Endodermal cell (in vitro differentiated cells): Measurements from ENCODE around the gene CGN. TPM values are rescaled to one million over a fixed set of nuclear protein-coding genes. Genes with fewer than 3 reads are reported as not detected.
A peak's percentile ranks its signal among the peaks of the same experiment; 100 is the strongest.

ENCODE experiments used
- DNase-seq: peaks from one replicate; pipeline ENCODE4 v3.0.0-alpha.2; 2017
- H3K27ac ChIP-seq: 2 replicates; pipeline ENCODE4 v1.5.1; 2013; ENCODE audit warnings: mild to moderate bottlenecking, low read depth, low read length, moderate library complexity
- H3K27me3 ChIP-seq: 2 replicates; pipeline ENCODE4 v1.6.1; 2013; ENCODE audit warnings: mild to moderate bottlenecking, low read length, moderate library complexity; ENCODE audit not compliant: insufficient read depth, control insufficient read depth, poor library complexity, severe bottlenecking
- H3K36me3 ChIP-seq: 2 replicates; pipeline ENCODE4 v1.7.0; 2013; ENCODE audit warnings: mild to moderate bottlenecking, low read length, moderate library complexity; ENCODE audit not compliant: control insufficient read depth, insufficient read depth
- H3K4me1 ChIP-seq: one replicate; pipeline ENCODE4 v1.7.0; 2013; ENCODE audit warnings: low read length; ENCODE audit not compliant: control insufficient read depth, insufficient read depth
- H3K4me3 ChIP-seq: 2 replicates; pipeline ENCODE4 v1.5.1; 2013; ENCODE audit warnings: mild to moderate bottlenecking, low read length, moderate library complexity
- H3K9ac ChIP-seq: 2 replicates; pipeline ENCODE4 v1.6.1; 2013; ENCODE audit warnings: mild to moderate bottlenecking, low read length, moderate library complexity; ENCODE audit not compliant: poor library complexity, severe bottlenecking; ENCODE audit errors: extremely low read depth
- H3K9me3 ChIP-seq: 2 replicates; pipeline ENCODE4 v1.6.1; 2013; ENCODE audit warnings: mild to moderate bottlenecking, low read length, moderate library complexity; ENCODE audit not compliant: control insufficient read depth
- H3K27ac Mint-ChIP-seq: 2 replicates; pipeline ENCODE4 v1.8.0; 2020; ENCODE audit warnings: mixed read lengths
- H3K27me3 Mint-ChIP-seq: 2 replicates; pipeline ENCODE4 v1.8.0; 2021; ENCODE audit warnings: mild to moderate bottlenecking, mixed read lengths; ENCODE audit not compliant: insufficient read depth
- H3K36me3 Mint-ChIP-seq: 2 replicates; pipeline ENCODE4 v1.8.0; 2020; ENCODE audit warnings: low read depth, mixed read lengths
- H3K4me1 Mint-ChIP-seq: 2 replicates; pipeline ENCODE4 v1.8.0; 2020; ENCODE audit warnings: mixed read lengths
- H3K4me3 Mint-ChIP-seq: 2 replicates; pipeline ENCODE4 v1.8.0; 2020; ENCODE audit warnings: mild to moderate bottlenecking, moderate library complexity, mixed read lengths
- H3K9me3 Mint-ChIP-seq: 2 replicates; pipeline ENCODE4 v1.8.0; 2020; ENCODE audit warnings: mild to moderate bottlenecking, mixed read lengths
- WGBS, 2 experiments: methylation state at CpG; one replicate each; pipeline versions ENCODE4 v1.1.5 to v1.1.7; 2013; ENCODE audit warnings: missing lambda C conversion rate in 2 of 2, mixed read lengths in 1 of 2; ENCODE audit not compliant: insufficient coverage in 1 of 2, insufficient read length in 1 of 2; 5-methylcytosine and 5-hydroxymethylcytosine counted together
- total RNA-seq, 2 donors: library from RNA; stranded (reverse); fragmentation: NEBNext Ultra II Directional in 1 of 2; extraction: Animal tissue kit (Norgen Biotek cat#: 25700) in 1 of 2; gene quantifications; 2 replicates in 1 of 2; 3 replicates in 1 of 2; pipeline ENCODE4 v1.2.1, GENCODE V29; 2021
- TF ChIP-seq, protein P1 (sequence below): fragments of 200-600 bp; sonication (generic); conservative IDR thresholded peaks from 2 replicates; pipeline ENCODE4 v1.5.0; 2021; ENCODE audit warnings: antibody characterized with exemption, mild to moderate bottlenecking

Gene CGN
- total RNA-seq, 2 donors from 2014 or later, result 39.7 to 39.9 TPM

DNA sequence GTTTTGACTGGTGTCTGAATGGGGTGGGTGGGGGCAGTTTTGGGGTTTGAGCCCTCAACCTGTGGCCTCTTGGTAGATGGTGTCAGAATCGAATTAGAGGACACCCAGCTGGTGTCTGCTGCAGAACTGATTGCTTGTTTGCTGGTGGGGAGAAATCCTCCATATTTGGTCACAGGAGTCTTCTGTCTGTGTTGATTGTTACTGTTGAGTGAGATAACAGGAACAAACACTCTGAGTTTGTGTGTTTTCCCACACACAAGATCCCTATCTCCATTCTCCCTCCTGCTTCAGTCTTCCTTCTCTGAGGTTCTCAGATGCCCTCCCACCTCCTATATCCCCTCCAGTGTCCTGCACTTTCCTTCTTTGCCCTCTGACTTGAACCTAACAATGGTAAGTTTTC lies 19.1 kb upstream of the CGN start:
- Mint-ChIP-seq H3K9me3 (no peaks in the 10 kb centered on the region), H3K27me3 (no peaks in the 10 kb centered on the region), H3K36me3 (no peaks in the 10 kb centered on the region), H3K27ac (peak overlapping the region; percentile 96), H3K4me3 (peak overlapping the region; percentile 8), H3K4me1 (peaks cover 31% of the 10 kb centered on the region)
- H3K27me3 ChIP-seq, result no peaks in the 10 kb centered on the region
- H3K36me3 ChIP-seq, result no peaks in the 10 kb centered on the region
- no peaks in the 10 kb centered on the region for H3K9me3 ChIP-seq
- peak overlapping the region; percentile 12 for H3K4me3 ChIP-seq
- 52% methylated on average over 1 of the region's 1 CpG; no CpG with 5 or more reads in 1 of the 2 experiments for WGBS, 2 experiments
- peak overlapping the region; percentile 72 for H3K27ac ChIP-seq
- peak overlapping the region; percentile 71 for H3K9ac ChIP-seq
- H3K4me1 ChIP-seq, result peaks cover 14% of the 10 kb centered on the region
- peak; percentile 59 for DNase-seq
- TF ChIP-seq, protein P1, sequence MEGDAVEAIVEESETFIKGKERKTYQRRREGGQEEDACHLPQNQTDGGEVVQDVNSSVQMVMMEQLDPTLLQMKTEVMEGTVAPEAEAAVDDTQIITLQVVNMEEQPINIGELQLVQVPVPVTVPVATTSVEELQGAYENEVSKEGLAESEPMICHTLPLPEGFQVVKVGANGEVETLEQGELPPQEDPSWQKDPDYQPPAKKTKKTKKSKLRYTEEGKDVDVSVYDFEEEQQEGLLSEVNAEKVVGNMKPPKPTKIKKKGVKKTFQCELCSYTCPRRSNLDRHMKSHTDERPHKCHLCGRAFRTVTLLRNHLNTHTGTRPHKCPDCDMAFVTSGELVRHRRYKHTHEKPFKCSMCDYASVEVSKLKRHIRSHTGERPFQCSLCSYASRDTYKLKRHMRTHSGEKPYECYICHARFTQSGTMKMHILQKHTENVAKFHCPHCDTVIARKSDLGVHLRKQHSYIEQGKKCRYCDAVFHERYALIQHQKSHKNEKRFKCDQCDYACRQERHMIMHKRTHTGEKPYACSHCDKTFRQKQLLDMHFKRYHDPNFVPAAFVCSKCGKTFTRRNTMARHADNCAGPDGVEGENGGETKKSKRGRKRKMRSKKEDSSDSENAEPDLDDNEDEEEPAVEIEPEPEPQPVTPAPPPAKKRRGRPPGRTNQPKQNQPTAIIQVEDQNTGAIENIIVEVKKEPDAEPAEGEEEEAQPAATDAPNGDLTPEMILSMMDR, result no peak

DNA sequence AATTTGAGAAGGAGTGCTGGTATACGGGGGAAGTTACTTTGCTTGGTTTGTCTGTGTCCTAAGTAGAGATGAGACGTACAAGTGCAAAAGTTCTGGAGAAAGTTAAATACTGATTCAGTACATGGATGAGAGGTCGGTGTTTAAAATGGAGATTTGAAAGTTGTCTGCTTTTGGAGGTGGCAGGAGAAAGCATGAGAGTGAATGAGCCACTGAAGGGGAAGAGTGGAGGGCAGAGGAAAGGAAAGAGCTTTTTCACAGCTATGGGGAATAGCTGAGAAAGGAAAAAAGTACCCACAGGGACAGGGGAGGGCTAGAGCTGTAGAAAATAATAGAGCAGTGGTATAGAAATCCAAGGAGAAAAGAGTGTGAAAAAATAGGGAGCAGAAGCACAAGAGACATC lies 18.1 kb upstream of the CGN start:
- H3K27ac Mint-ChIP-seq, result peak overlapping the region; percentile 96
- no peaks in the 10 kb centered on the region for H3K27me3 Mint-ChIP-seq
- Histone ChIP-seq H3K4me1 (peaks cover 14% of the 10 kb centered on the region), H3K9ac (peak overlapping the region; percentile 71), H3K36me3 (no peaks in the 10 kb centered on the region), H3K27ac (no peak overlapping the region), H3K4me3 (no peak overlapping the region), H3K27me3 (no peaks in the 10 kb centered on the region), H3K9me3 (no peaks in the 10 kb centered on the region)
- H3K9me3 Mint-ChIP-seq, result no peaks in the 10 kb centered on the region
- no peak overlapping the region for H3K4me3 Mint-ChIP-seq
- no peaks in the 10 kb centered on the region for H3K36me3 Mint-ChIP-seq
- 88 to 94% methylated on average over 3 of the region's 3 CpGs for WGBS, 2 experiments
- DNase-seq, result no peak
- TF ChIP-seq, protein P1, result no peak
- H3K4me1 Mint-ChIP-seq, result peaks cover 31% of the 10 kb centered on the region

DNA sequence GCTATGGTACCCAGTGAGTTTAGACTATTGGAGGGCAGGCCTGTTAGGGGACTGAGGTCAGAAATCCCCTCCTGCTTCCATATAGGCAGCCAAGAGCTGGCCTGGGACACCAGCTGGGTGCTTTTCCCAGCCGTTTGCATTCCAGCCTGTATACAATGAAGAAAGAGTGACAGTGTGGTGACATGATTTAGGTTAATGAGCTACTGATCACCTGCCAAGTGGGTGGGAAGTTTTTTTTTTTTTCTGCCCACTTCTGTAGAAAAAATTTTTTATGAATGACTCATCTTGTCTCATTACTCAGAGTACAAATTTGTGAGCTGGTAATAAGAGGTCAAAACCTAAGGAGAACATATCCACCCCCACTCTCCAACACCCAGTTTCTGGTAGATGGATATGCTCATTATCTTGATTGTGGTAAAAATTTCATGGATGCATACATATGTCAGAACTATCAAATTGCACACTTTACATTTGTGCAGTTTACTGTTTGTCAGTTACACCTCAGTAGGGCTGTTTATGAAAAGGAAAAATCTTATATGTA lies 16.4 kb upstream of the CGN start:
- no peak overlapping the region for H3K9ac ChIP-seq
- H3K4me3 ChIP-seq, result no peak overlapping the region
- H3K4me1 ChIP-seq, result peaks cover 14% of the 10 kb centered on the region
- TF ChIP-seq, protein P1, result no peak
- no peaks in the 10 kb centered on the region for H3K36me3 ChIP-seq
- 0% methylated on average over 1 of the region's 1 CpG; no CpG with 5 or more reads in 1 of the 2 experiments for WGBS, 2 experiments
- Mint-ChIP-seq H3K27me3 (peaks cover 2% of the 10 kb centered on the region), H3K36me3 (no peaks in the 10 kb centered on the region), H3K27ac (no peak overlapping the region), H3K9me3 (no peaks in the 10 kb centered on the region), H3K4me3 (no peak overlapping the region), H3K4me1 (peaks cover 31% of the 10 kb centered on the region)
- DNase-seq, result peak; percentile 90
- H3K9me3 ChIP-seq, result no peaks in the 10 kb centered on the region
- no peaks in the 10 kb centered on the region for H3K27me3 ChIP-seq
- H3K27ac ChIP-seq, result no peak overlapping the region
